IMR-90 (cell line): Measurements from ENCODE around the gene GPC6. TPM values are rescaled to one million over a fixed set of nuclear protein-coding genes. Genes with fewer than 3 reads are reported as not detected.

ENCODE experiments used
- ATAC-seq: fragments of 200-7000 bp; cut with Tn5 transposase; 2 replicates; pipeline ENCODE4 v1.9.1; 2020; ENCODE audit warnings: low read depth, mild to moderate bottlenecking, moderate library complexity
- BruUV-seq: library from RNA; stranded (reverse); fragments of 400-500 nt; replicated peaks from 2 replicates; lab custom pipeline; 2021; lab: Mats Ljungman, UMichigan
- CTCF ChIA-PET: fragments of 300-600 bp; formaldehyde crosslinking; extraction: SDS; loops from one replicate; lab custom pipeline; 2021; ENCODE audit warnings: antibody characterized with exemption; lab: Yijun Ruan, JAX
- POLR2A ChIA-PET: fragments of 300-600 bp; sonication (Branson Sonifier 250); formaldehyde crosslinking; loops from one replicate; lab custom pipeline; 2022; ENCODE audit warnings: antibody characterized with exemption; ENCODE audit not compliant: unreplicated experiment; lab: Charles Lee
- DNase-seq: peaks from one replicate; pipeline ENCODE4 v3.0.0; 2013
- H2AFZ ChIP-seq: replicated peaks from 2 replicates; pipeline ENCODE3; 2013; ENCODE audit warnings: low read length, mild to moderate bottlenecking; ENCODE audit not compliant: poor library complexity
- H2AK5ac ChIP-seq: 2 replicates; pipeline ENCODE4 v1.6.1; 2013; ENCODE audit warnings: low read depth, low read length, inconsistent platforms
- H2AK9ac ChIP-seq: replicated peaks from 2 replicates; pipeline ENCODE3; 2013; ENCODE audit warnings: mild to moderate bottlenecking, low read depth, low read length, moderate library complexity; ENCODE audit not compliant: poor library complexity
- H2BK120ac ChIP-seq: 2 replicates; pipeline ENCODE4 v1.6.1; 2013; ENCODE audit warnings: low read depth, low read length, inconsistent platforms
- H2BK15ac ChIP-seq: 3 replicates; pipeline ENCODE4 v1.6.1; 2013; ENCODE audit warnings: low read depth, low read length, inconsistent platforms
- H2BK20ac ChIP-seq: 2 replicates; pipeline ENCODE4 v1.6.1; 2013; ENCODE audit warnings: low read depth, mild to moderate bottlenecking, inconsistent platforms, low read length, moderate library complexity
- H2BK5ac ChIP-seq: 2 replicates; pipeline ENCODE4 v1.6.1; 2013; ENCODE audit warnings: mild to moderate bottlenecking, low read depth, low read length, inconsistent platforms; ENCODE audit not compliant: poor library complexity, severe bottlenecking
- H3K14ac ChIP-seq: replicated peaks from 2 replicates; pipeline ENCODE4 v1.6.1; 2013; ENCODE audit warnings: low read depth, low read length, inconsistent platforms
- H3K18ac ChIP-seq: 2 replicates; pipeline ENCODE4 v1.6.1; 2013; ENCODE audit warnings: low read depth, low read length, control low read depth
- H3K23ac ChIP-seq: 2 replicates; pipeline ENCODE4 v1.6.1; 2013; ENCODE audit warnings: low read depth, low read length, inconsistent platforms
- H3K27ac ChIP-seq: 2 replicates; pipeline ENCODE4 v1.5.1; 2013; ENCODE audit warnings: mild to moderate bottlenecking, control low read depth, low read length; ENCODE audit not compliant: insufficient read depth
- H3K27me3 ChIP-seq: 2 replicates; pipeline ENCODE4 v1.6.1; 2013; ENCODE audit warnings: low read length; ENCODE audit not compliant: control insufficient read depth, insufficient read depth
- H3K36me3 ChIP-seq: 2 replicates; pipeline ENCODE4 v1.6.1; 2013; ENCODE audit warnings: low read length, mixed read lengths; ENCODE audit not compliant: control insufficient read depth, insufficient read depth
- H3K4ac ChIP-seq: 2 replicates; pipeline ENCODE4 v1.6.1; 2013; ENCODE audit warnings: low read depth, low read length, inconsistent platforms
- H3K4me1 ChIP-seq: 2 replicates; pipeline ENCODE4 v1.6.1; 2013; ENCODE audit warnings: low read length, mixed read lengths; ENCODE audit not compliant: control insufficient read depth, insufficient read depth
- H3K4me2 ChIP-seq: 2 replicates; pipeline ENCODE4 v1.6.1; 2013; ENCODE audit warnings: low read depth, mild to moderate bottlenecking, control low read depth, low read length, moderate library complexity
- H3K4me3 ChIP-seq: 2 replicates; pipeline ENCODE4 v1.5.1; 2013; ENCODE audit warnings: low read depth, mild to moderate bottlenecking, control low read depth, low read length, moderate library complexity; ENCODE audit not compliant: insufficient read depth
- H3K56ac ChIP-seq: 2 replicates; pipeline ENCODE4 v1.6.1; 2013; ENCODE audit warnings: low read length, inconsistent platforms; ENCODE audit not compliant: insufficient read depth; ENCODE audit errors: extremely low read depth
- H3K79me1 ChIP-seq, 2 experiments: 2 replicates each; pipeline ENCODE4 v1.6.1; 2013; ENCODE audit warnings: low read length in 2 of 2, inconsistent platforms in 1 of 2, low read depth in 1 of 2
- H3K9ac ChIP-seq: 2 replicates; pipeline ENCODE4 v1.6.1; 2013; ENCODE audit warnings: low read depth, low read length, control low read depth
- H3K9me1 ChIP-seq: 2 replicates; pipeline ENCODE4 v1.6.1; 2013; ENCODE audit warnings: low read length, inconsistent platforms; ENCODE audit not compliant: insufficient read depth
- H3K9me3 ChIP-seq: 2 replicates; pipeline ENCODE4 v1.6.1; 2013; ENCODE audit warnings: low read length; ENCODE audit not compliant: control insufficient read depth, insufficient read depth
- H4K20me1 ChIP-seq: 2 replicates; pipeline ENCODE4 v1.6.1; 2013; ENCODE audit warnings: low read length, inconsistent platforms; ENCODE audit not compliant: insufficient read depth
- H4K5ac ChIP-seq: 2 replicates; pipeline ENCODE4 v1.6.1; 2013; ENCODE audit warnings: mild to moderate bottlenecking, low read depth, low read length, control low read depth
- H4K8ac ChIP-seq, 2 experiments: 2 replicates each; pipeline ENCODE4 v1.6.1; 2013; ENCODE audit warnings: low read depth in 2 of 2, low read length in 2 of 2, control low read depth in 1 of 2, inconsistent platforms in 1 of 2
- H4K91ac ChIP-seq: 2 replicates; pipeline ENCODE4 v1.6.1; 2013; ENCODE audit warnings: low read depth, low read length, inconsistent platforms; ENCODE audit not compliant: insufficient read depth
- RCOR1 ChIP-seq: IDR thresholded peaks from 2 replicates; pipeline ENCODE4 v1.6.1; 2012; ENCODE audit warnings: mild to moderate bottlenecking, low read length, improper control_type of control experiment; ENCODE audit not compliant: insufficient replicate concordance
- RFX5 ChIP-seq: IDR thresholded peaks from 2 replicates; pipeline ENCODE4 v1.8.0; 2012; ENCODE audit warnings: low read depth, mild to moderate bottlenecking, low read length, moderate library complexity
- WGBS, 2 experiments: methylation state at CpG; one replicate each; pipeline versions ENCODE4 v1.1.5 to v1.1.7; 2013; ENCODE audit warnings: missing lambda C conversion rate in 2 of 2; ENCODE audit not compliant: insufficient read length in 1 of 2; ENCODE audit errors: extremely low coverage in 2 of 2; 5-methylcytosine and 5-hydroxymethylcytosine counted together
- dilution Hi-C: fragments of 300-500 bp; cut with HindIII; formaldehyde crosslinking; loops from one replicate; pipeline ENCODE4 v1.14.3; 2018; ENCODE audit warnings: low sequenced_read_pairs; ENCODE audit not compliant: unreplicated experiment
- in situ Hi-C: fragments of 300-500 bp; cut with MboI; formaldehyde crosslinking; loops from 3 replicates; pipeline ENCODE4 v1.14.3; 2019; ENCODE audit warnings: low sequenced_read_pairs, inconsistent platforms, mixed read lengths
- intact Hi-C: fragments of 100-400 bp; cut with micrococcal nuclease; formaldehyde crosslinking; loops from 2 replicates; pipeline ENCODE4 v1.10.0; 2022
- polyA plus RNA-seq, 3 experiments: library from polyadenylated mRNA; depleted of rRNA; stranded (reverse); fragments of >200 nt; gene quantifications; 2 replicates each; pipeline ENCODE4 v1.2.3, GENCODE V29; 2012; ENCODE audit warnings: low replicate concordance in 1 of 3
- total RNA-seq: library from RNA; depleted of rRNA; stranded (reverse); fragments of >200 nt; gene quantifications from 2 replicates; pipeline ENCODE4 v1.2.3, GENCODE V29; 2012

The GPC6 gene
- total and polyA plus RNA-seq, 2 of the 4 experiments (the other 2 are of a cell fraction) = 14.9 to 39.4 TPM

DNA sequence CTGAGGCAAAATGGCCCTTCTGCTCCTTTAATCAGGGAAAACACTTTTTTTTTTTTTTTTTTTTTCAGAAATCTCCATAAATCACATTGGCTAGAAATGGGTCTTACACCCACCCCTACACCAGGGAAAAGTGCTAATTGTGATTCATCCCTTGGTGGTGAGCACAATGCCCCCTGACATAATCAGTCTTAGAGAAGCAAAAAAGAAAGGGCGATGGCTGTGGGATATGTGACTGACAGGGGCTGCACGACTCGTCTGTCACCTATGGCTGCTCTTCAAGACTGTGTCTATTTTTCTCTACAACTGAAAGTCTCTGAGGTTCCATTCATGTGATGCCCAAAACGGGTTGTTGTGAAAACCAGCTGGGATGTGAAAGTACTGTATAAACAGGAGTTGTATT, 3.6 kb upstream of the GPC6 start:
- TF ChIP-seq RFX5 = no peak
- no peak for TF ChIP-seq RCOR1
- CTCF ChIA-PET = interaction anchor here (0.6 kb wide), 2 partner anchors 620 to 851 kb away, joined by 3 read pairs; no protein-coding TSS in a partner anchor
- H3K56ac ChIP-seq = no peak overlapping the region
- no peak overlapping the region for H3K4ac ChIP-seq
- ATAC-seq (no peak), DNase-seq (no peak)
- no peak overlapping the region for H3K9ac ChIP-seq
- H3K36me3 ChIP-seq = no peaks in the 10 kb centered on the region
- H2BK20ac ChIP-seq = no peak overlapping the region
- H2AFZ ChIP-seq = no peak overlapping the region
- no peaks in the 10 kb centered on the region; the same call in 1 of the 2 replicates for H3K9me1 ChIP-seq
- H2AK5ac ChIP-seq = no peak overlapping the region
- no peak overlapping the region for H4K91ac ChIP-seq
- H3K23ac ChIP-seq = no peak overlapping the region
- H2BK120ac ChIP-seq = no peak overlapping the region
- H3K18ac ChIP-seq = no peak overlapping the region
- H2AK9ac ChIP-seq = no peak overlapping the region
- BruUV-seq = no TSS peak
- no peak overlapping the region for H3K4me2 ChIP-seq
- POLR2A ChIA-PET = interaction anchor here (0.6 kb wide), 2 partner anchors 171 to 861 kb away, joined by 4 to 13 read pairs; no protein-coding TSS in a partner anchor
- no peak overlapping the region for H3K27ac ChIP-seq
- no peaks in the 10 kb centered on the region for H4K20me1 ChIP-seq
- dilution Hi-C loops (no loop called here), in situ Hi-C loops (loop anchor here (10.0 kb wide), 1 partner anchor 508 kb away; no protein-coding TSS in a partner anchor), intact Hi-C loops (loop anchor here (10.0 kb wide), 4 partner anchors 258 to 972 kb away; no protein-coding TSS in a partner anchor)
- 60% methylated on average over 1 of the region's 4 CpGs; no CpG with 5 or more reads in 1 of the 2 experiments for WGBS, 2 experiments
- no peaks in the 10 kb centered on the region for H3K27me3 ChIP-seq
- H3K4me1 ChIP-seq = 0 out of 2 replicates have a peak, but pooled peaks cover 2% of the 10 kb centered on the region
- H2BK5ac ChIP-seq = no peak overlapping the region
- H4K5ac ChIP-seq = no peak overlapping the region
- H3K79me1 ChIP-seq = peaks cover 0 to 3% of the 10 kb centered on the region in 2 experiments; a peak in 1 of 4 replicates
- H3K4me3 ChIP-seq = no peak overlapping the region
- no peaks in the 10 kb centered on the region for H3K9me3 ChIP-seq
- no peak overlapping the region for H3K14ac ChIP-seq
- no peak overlapping the region for H4K8ac ChIP-seq
- H2BK15ac ChIP-seq = no peak overlapping the region
